ENCODE results near the gene ITGA2. TPM values are rescaled to one million over a fixed set of nuclear protein-coding genes. Genes with fewer than 3 reads are reported as not detected.

Gene ITGA2
- total RNA-seq, 1 experiment from 2014 or later, result 76.0 TPM

GRCh38 chr5:52988335-52989024 lies 672 bp upstream of the ITGA2 start:
- DNase-seq (ENCODE audit: low read depth), result no peak

- peak; percentile 52 for DNase-seq (ENCODE audit: low read depth)
Observed at GRCh38 chr5:52989781-52990527, 802 bp downstream of the ITGA2 start.

GRCh38 chr5:52990528-52990925 lies 1.4 kb downstream of the ITGA2 start:
- DNase-seq (ENCODE audit: low read depth), result no peak

GRCh38 chr5:52993367-52993766 lies 4.2 kb downstream of the ITGA2 start:
- no peak for DNase-seq (ENCODE audit: low read depth)

GRCh38 chr5:52994266-52994665 lies 5.1 kb downstream of the ITGA2 start:
- no peak for DNase-seq (ENCODE audit: low read depth)

- no peak for DNase-seq (ENCODE audit: low read depth)
Observed at GRCh38 chr5:52995095-52995494, 5.9 kb downstream of the ITGA2 start.

GRCh38 chr5:52995914-52996313 lies 6.8 kb downstream of the ITGA2 start:
- no peak for DNase-seq (ENCODE audit: low read depth)

- no peak for DNase-seq (ENCODE audit: low read depth)
Observed at GRCh38 chr5:52996979-52997378, 7.8 kb downstream of the ITGA2 start.

GRCh38 chr5:52997424-52997823 lies 8.3 kb downstream of the ITGA2 start:
- DNase-seq (ENCODE audit: low read depth), result no peak

GRCh38 chr5:52998552-52999313 lies 9.6 kb downstream of the ITGA2 start:
- no peak for DNase-seq (ENCODE audit: low read depth)

GRCh38 chr5:52999344-52999949 lies 10.3 kb downstream of the ITGA2 start:
- no peak for DNase-seq (ENCODE audit: low read depth)

GRCh38 chr5:53001541-53001940 lies 12.4 kb downstream of the ITGA2 start:
- no peak for DNase-seq (ENCODE audit: low read depth)

- no peak for DNase-seq (ENCODE audit: low read depth)
Observed at GRCh38 chr5:53002491-53002890, 13.3 kb downstream of the ITGA2 start.

GRCh38 chr5:53003144-53003543 lies 14.0 kb downstream of the ITGA2 start:
- no peak for DNase-seq (ENCODE audit: low read depth)

- DNase-seq (ENCODE audit: low read depth), result no peak
Observed at GRCh38 chr5:53006911-53007890, 18.0 kb downstream of the ITGA2 start.

GRCh38 chr5:53008751-53009150 lies 19.6 kb downstream of the ITGA2 start:
- peak; percentile 89 for DNase-seq (ENCODE audit: low read depth)

GRCh38 chr5:53009816-53010215 lies 20.7 kb downstream of the ITGA2 start:
- DNase-seq (ENCODE audit: low read depth), result no peak

GRCh38 chr5:53010814-53011213 lies 21.7 kb downstream of the ITGA2 start:
- DNase-seq (ENCODE audit: low read depth), result peak; percentile 32

- DNase-seq (ENCODE audit: low read depth), result no peak
Observed at GRCh38 chr5:53011233-53011632, 22.1 kb downstream of the ITGA2 start.

- DNase-seq (ENCODE audit: low read depth), result no peak
Observed at GRCh38 chr5:53013857-53014256, 24.7 kb downstream of the ITGA2 start.

- DNase-seq (ENCODE audit: low read depth), result no peak
Observed at GRCh38 chr5:53017383-53017782, 28.2 kb downstream of the ITGA2 start.

All from HT1080 (cell line).